B cell (primary cell): ENCODE results near the gene PCYOX1L. TPM values are rescaled to one million over a fixed set of nuclear protein-coding genes. Genes with fewer than 3 reads are reported as not detected.

ENCODE experiments used
- ATAC-seq: fragments of 200-7000 bp; cut with Tn5 transposase; one replicate; pipeline ENCODE4 v1.10.0; 2021; ENCODE audit warnings: low read depth, mild to moderate bottlenecking, moderate number of reproducible peaks, moderate library complexity
- CTCF ChIA-PET: fragments of 350-600 bp; sonication (Branson Sonifier 250); formaldehyde crosslinking; loops from one replicate; lab custom pipeline; 2021; ENCODE audit warnings: antibody characterized with exemption, inconsistent platforms; lab: Charles Lee
- POLR2A ChIA-PET: fragments of 350-600 bp; sonication (Branson Sonifier 250); formaldehyde crosslinking; loops from one replicate; lab custom pipeline; 2021; ENCODE audit warnings: antibody characterized with exemption; lab: Charles Lee
- DNase-seq: peaks from one replicate; pipeline ENCODE4 v3.0.0; 2013
- H2AFZ ChIP-seq: 2 replicates; pipeline ENCODE4 v1.6.1; 2012; ENCODE audit warnings: mild to moderate bottlenecking, low read depth, low read length; ENCODE audit not compliant: insufficient read depth, poor library complexity, severe bottlenecking
- H3K27ac ChIP-seq, 2 donors: 1 replicate in 1 of 2; 2 replicates in 1 of 2; pipeline ENCODE4 v1.5.1; 2012 to 2013; ENCODE audit warnings: low read length in 2 of 2, mild to moderate bottlenecking in 2 of 2, moderate library complexity in 1 of 2
- H3K27me3 ChIP-seq, 4 experiments: fragments of 200-600 bp in 1 of 4; sonication (generic) in 1 of 4; replicated peaks in 1 of 4; 1 replicate in 2 of 4; 2 replicates in 2 of 4; pipeline versions ENCODE4 v1.6.1 to v1.7.0; 2013 to 2016; ENCODE audit warnings: low read length in 3 of 4, mild to moderate bottlenecking in 2 of 4, mixed read lengths in 1 of 4, moderate library complexity in 1 of 4; ENCODE audit not compliant: insufficient read depth in 4 of 4, control insufficient read depth in 3 of 4; ENCODE audit errors: control extremely low read depth in 1 of 4
- H3K36me3 ChIP-seq, 2 experiments: replicated peaks in 1 of 2; 1 replicate in 1 of 2; 2 replicates in 1 of 2; pipeline versions ENCODE4 v1.6.1 to v1.7.1; 2013; ENCODE audit warnings: low read length in 1 of 2; ENCODE audit not compliant: insufficient read depth in 2 of 2, control insufficient read depth in 1 of 2; ENCODE audit errors: control extremely low read depth in 1 of 2, extremely low read depth in 1 of 2
- H3K4me1 ChIP-seq, 2 donors: fragments of 200-600 bp in 1 of 2; sonication (generic) in 1 of 2; 1 replicate in 1 of 2; 2 replicates in 1 of 2; pipeline versions ENCODE4 v1.5.1 to v1.6.1; 2013 to 2017; ENCODE audit warnings: low read length in 2 of 2; ENCODE audit not compliant: control insufficient read depth in 2 of 2, insufficient read depth in 2 of 2
- H3K4me2 ChIP-seq: replicated peaks from 2 replicates; pipeline ENCODE3; 2012; ENCODE audit warnings: mild to moderate bottlenecking, low read depth, low read length; ENCODE audit not compliant: poor library complexity, severe bottlenecking
- H3K4me3 ChIP-seq, 5 experiments: fragments of 200-600 bp in 1 of 5; sonication (generic) in 1 of 5; 1 replicate in 3 of 5; 2 replicates in 2 of 5; pipeline versions ENCODE4 v1.5.1 to v1.7.0; 2011 to 2016; ENCODE audit warnings: low read length in 4 of 5, mild to moderate bottlenecking in 4 of 5, low read depth in 2 of 5, control low read depth in 1 of 5, moderate library complexity in 1 of 5; ENCODE audit not compliant: insufficient read depth in 1 of 5; ENCODE audit errors: control extremely low read depth in 1 of 5, extremely low read depth in 1 of 5
- H3K79me2 ChIP-seq: fragments of 200-600 bp; sonication (generic); one replicate; pipeline ENCODE4 v1.6.0; 2016; ENCODE audit warnings: low read length; ENCODE audit not compliant: control insufficient read depth, insufficient read depth
- H3K9ac ChIP-seq: fragments of 200-600 bp; sonication (generic); 2 replicates; pipeline ENCODE4 v1.6.1; 2017; ENCODE audit warnings: mild to moderate bottlenecking, low read length, moderate library complexity
- H3K9me3 ChIP-seq, 3 donors: one replicate each; pipeline versions ENCODE4 v1.6.1 to v1.7.1; 2013; ENCODE audit warnings: low read length in 2 of 3; ENCODE audit not compliant: control insufficient read depth in 2 of 3, insufficient read depth in 1 of 3; ENCODE audit errors: control extremely low read depth in 1 of 3
- H4K20me1 ChIP-seq: 2 replicates; pipeline ENCODE4 v1.6.0; 2012; ENCODE audit warnings: mild to moderate bottlenecking, low read length; ENCODE audit not compliant: insufficient read depth, control insufficient read depth, poor library complexity, severe bottlenecking
- H3K27ac Mint-ChIP-seq: one replicate; pipeline ENCODE4 v1.8.0; 2021; ENCODE audit warnings: mixed read lengths
- H3K27me3 Mint-ChIP-seq: one replicate; pipeline ENCODE4 v1.8.0; 2021; ENCODE audit warnings: mixed read lengths
- H3K4me1 Mint-ChIP-seq: one replicate; pipeline ENCODE4 v1.8.0; 2021; ENCODE audit warnings: mixed read lengths
- H3K4me3 Mint-ChIP-seq: one replicate; pipeline ENCODE4 v1.8.0; 2021; ENCODE audit warnings: mixed read lengths
- H3K9me3 Mint-ChIP-seq: one replicate; pipeline ENCODE4 v1.8.0; 2022; ENCODE audit warnings: mixed read lengths; ENCODE audit not compliant: insufficient read depth
- EZH2 ChIP-seq: IDR thresholded peaks from 2 replicates; pipeline ENCODE4 v1.6.1; 2012; ENCODE audit warnings: borderline replicate concordance, low read depth, mild to moderate bottlenecking, moderate library complexity, low read length; ENCODE audit not compliant: insufficient read depth, poor library complexity, severe bottlenecking
- WGBS: methylation state at CpG from one replicate; pipeline ENCODE4 v1.1.5; 2013; ENCODE audit warnings: missing lambda C conversion rate; ENCODE audit not compliant: insufficient coverage; 5-methylcytosine and 5-hydroxymethylcytosine counted together
- intact Hi-C: fragments of 100-400 bp; cut with micrococcal nuclease; formaldehyde crosslinking; loops from one replicate; pipeline ENCODE4 v1.10.0; 2022
- polyA plus RNA-seq: library from polyadenylated mRNA; depleted of rRNA; stranded (reverse); fragments of >200 nt; gene quantifications from 2 replicates; pipeline ENCODE4 v1.2.3, GENCODE V29; 2012
- total RNA-seq, 2 donors: library from RNA; stranded (reverse); fragments of 120-200 nt in 1 of 2; gene quantifications; 1 replicate in 1 of 2; 2 replicates in 1 of 2; pipeline versions ENCODE4 v1.2.3 to v1.2.4, GENCODE V29; 2013 to 2022
- TF ChIP-seq, protein P1 (sequence below): fragments of 200-600 bp; IDR thresholded peaks from one replicate; pipeline ENCODE4 v1.8.0; 2022; ENCODE audit warnings: antibody characterized with exemption, mild to moderate bottlenecking

The PCYOX1L gene
- total and polyA plus RNA-seq, 2 donors (not counting 1 experiment from before 2014, with no cell fraction given): 11.7 to 19.4 TPM

DNA sequence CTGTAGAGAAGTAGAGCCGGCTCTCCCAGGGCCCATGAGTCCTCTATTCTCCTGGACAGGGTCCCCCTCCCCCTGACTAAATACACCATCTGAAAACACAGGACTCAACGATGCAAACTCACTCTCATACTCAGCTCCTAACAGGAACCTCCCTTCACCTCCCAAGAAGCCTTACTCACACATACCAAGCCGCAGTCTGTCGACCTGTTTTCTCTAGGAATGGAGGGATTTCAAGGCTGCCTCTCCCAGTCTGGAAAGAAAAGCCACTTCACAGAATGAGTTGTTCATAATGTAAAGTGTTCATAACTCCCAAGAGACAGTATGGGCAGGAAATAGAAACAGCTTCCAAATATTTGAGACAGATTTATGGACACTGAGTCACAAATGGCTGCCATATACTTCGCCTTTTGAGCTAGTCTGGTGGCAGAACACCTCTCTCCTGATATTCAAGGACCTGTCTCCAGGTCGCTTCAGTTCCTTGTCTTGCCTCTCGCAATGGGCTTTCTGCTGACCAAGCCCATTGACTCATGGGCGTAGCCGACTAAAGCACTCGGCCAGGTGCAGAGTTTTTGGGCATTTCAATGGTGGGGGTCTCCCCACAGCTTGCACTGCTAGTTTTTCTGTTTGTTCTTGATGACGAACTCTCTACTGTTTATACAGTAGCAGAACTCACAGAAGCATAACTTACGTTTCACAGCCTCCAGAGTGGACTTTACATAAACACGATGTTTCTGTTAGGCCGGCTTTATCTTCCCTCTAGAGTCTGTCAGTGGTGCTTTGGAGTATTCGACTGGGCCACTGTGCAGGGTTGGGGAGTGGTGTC is 46.3 kb downstream of the PCYOX1L start:
- intact Hi-C loops: no loop called here
- Histone ChIP-seq H3K27ac (no peak overlapping the region), H4K20me1 (no peaks in the 10 kb centered on the region), H3K27me3 (peaks cover 0 to 2% (median 0%) of the 10 kb centered on the region in 4 experiments), H3K4me2 (no peak overlapping the region), H3K79me2 (no peaks in the 10 kb centered on the region), H3K9me3 (peaks cover 0 to 2% (median 0%) of the 10 kb centered on the region in 3 donors), H3K36me3 (no peaks in the 10 kb centered on the region), H2AFZ (no peak overlapping the region), H3K4me3 (no peak overlapping the region), H3K4me1 (no peaks in the 10 kb centered on the region), H3K9ac (no peak overlapping the region)
- Mint-ChIP-seq H3K9me3 (no peaks in the 10 kb centered on the region), H3K4me1 (no peaks in the 10 kb centered on the region), H3K4me3 (no peak overlapping the region), H3K27me3 (peaks cover 22% of the 10 kb centered on the region), H3K27ac (no peak overlapping the region)
- WGBS: 86% methylated on average over 12 of the region's 15 CpGs
- POLR2A ChIA-PET: no interaction called here
- CTCF ChIA-PET: no interaction called here
- ATAC-seq (no peak), DNase-seq (no peak)
- no peak for TF ChIP-seq EZH2
- TF ChIP-seq, protein P1, sequence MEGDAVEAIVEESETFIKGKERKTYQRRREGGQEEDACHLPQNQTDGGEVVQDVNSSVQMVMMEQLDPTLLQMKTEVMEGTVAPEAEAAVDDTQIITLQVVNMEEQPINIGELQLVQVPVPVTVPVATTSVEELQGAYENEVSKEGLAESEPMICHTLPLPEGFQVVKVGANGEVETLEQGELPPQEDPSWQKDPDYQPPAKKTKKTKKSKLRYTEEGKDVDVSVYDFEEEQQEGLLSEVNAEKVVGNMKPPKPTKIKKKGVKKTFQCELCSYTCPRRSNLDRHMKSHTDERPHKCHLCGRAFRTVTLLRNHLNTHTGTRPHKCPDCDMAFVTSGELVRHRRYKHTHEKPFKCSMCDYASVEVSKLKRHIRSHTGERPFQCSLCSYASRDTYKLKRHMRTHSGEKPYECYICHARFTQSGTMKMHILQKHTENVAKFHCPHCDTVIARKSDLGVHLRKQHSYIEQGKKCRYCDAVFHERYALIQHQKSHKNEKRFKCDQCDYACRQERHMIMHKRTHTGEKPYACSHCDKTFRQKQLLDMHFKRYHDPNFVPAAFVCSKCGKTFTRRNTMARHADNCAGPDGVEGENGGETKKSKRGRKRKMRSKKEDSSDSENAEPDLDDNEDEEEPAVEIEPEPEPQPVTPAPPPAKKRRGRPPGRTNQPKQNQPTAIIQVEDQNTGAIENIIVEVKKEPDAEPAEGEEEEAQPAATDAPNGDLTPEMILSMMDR: no peak
